DOHH2 (cell line): ENCODE data around the gene PRR16.

Experiments
- EZH2phosphoT487 ChIP-seq: fragments of 200-600 bp; sonication (generic); IDR thresholded peaks from 2 replicates; pipeline ENCODE4 v1.6.1; 2017; ENCODE audit warnings: borderline replicate concordance, mild to moderate bottlenecking, antibody characterized with exemption, low read length, moderate library complexity, mixed read lengths
- TF ChIP-seq, protein P1 (sequence below): fragments of 200-600 bp; sonication (generic); IDR thresholded peaks from one replicate; pipeline ENCODE4 v1.5.1; 2014; ENCODE audit warnings: antibody characterized with exemption, mild to moderate bottlenecking, low read depth, low read length; ENCODE audit not compliant: poor library complexity, severe bottlenecking

DNA sequence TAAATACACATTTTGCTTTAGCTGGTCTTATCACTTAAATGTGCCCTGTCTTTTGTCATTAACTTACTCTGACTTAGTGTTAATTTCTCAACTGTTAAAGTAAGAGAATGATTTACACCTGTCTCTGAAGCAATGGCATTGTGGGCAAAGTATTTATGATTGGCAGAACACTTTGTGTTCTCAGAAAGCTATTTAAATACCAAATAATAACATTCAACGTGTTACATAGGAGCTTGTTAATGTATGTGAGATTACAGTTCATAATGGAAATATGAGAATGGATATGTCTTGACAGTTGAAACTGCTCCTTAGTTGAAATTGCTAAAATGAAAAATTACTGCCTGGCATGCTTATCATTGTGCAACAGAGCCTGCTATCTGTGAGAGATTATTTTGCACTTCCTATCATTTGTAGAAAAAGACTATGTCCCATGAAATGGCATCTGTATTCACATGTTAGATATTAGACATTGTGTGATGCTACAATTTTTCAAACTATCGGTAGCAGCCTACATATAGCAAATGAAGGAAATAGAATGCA, 46.1 kb downstream of the PRR16 start:
- TF ChIP-seq EZH2phosphoT487, result no peak
- TF ChIP-seq, protein P1, sequence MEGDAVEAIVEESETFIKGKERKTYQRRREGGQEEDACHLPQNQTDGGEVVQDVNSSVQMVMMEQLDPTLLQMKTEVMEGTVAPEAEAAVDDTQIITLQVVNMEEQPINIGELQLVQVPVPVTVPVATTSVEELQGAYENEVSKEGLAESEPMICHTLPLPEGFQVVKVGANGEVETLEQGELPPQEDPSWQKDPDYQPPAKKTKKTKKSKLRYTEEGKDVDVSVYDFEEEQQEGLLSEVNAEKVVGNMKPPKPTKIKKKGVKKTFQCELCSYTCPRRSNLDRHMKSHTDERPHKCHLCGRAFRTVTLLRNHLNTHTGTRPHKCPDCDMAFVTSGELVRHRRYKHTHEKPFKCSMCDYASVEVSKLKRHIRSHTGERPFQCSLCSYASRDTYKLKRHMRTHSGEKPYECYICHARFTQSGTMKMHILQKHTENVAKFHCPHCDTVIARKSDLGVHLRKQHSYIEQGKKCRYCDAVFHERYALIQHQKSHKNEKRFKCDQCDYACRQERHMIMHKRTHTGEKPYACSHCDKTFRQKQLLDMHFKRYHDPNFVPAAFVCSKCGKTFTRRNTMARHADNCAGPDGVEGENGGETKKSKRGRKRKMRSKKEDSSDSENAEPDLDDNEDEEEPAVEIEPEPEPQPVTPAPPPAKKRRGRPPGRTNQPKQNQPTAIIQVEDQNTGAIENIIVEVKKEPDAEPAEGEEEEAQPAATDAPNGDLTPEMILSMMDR, result no peak
